GM10266 (cell line): ENCODE data around the gene CCDC70.

ENCODE experiments used
- DNase-seq: peaks from one replicate; pipeline ENCODE4 v3.0.0; 2012; ENCODE audit errors: extremely low spot score
- CTCF ChIP-seq: IDR thresholded peaks from 2 replicates; pipeline ENCODE4 v1.5.1; 2012; ENCODE audit warnings: mild to moderate bottlenecking, low read depth; ENCODE audit not compliant: control insufficient read depth, insufficient read depth; ENCODE audit errors: missing control alignments

Gene CCDC70

GRCh38 chr13:51874651-51875050 lies 12.9 kb downstream of the CCDC70 start:
- no peak for TF ChIP-seq CTCF
- no peak for DNase-seq

GRCh38 chr13:51879133-51879532 lies 17.4 kb downstream of the CCDC70 start:
- no peak for DNase-seq
- no peak for TF ChIP-seq CTCF

GRCh38 chr13:51881296-51881695 lies 19.5 kb downstream of the CCDC70 start:
- TF ChIP-seq CTCF, result no peak

GRCh38 chr13:51882570-51883225 lies 20.9 kb downstream of the CCDC70 start:
- DNase-seq, result no peak
- no peak for TF ChIP-seq CTCF

More at GRCh38 chr13:51881296-51881695, 19.5 kb downstream of the CCDC70 start:
- DNase-seq, result no peak

GRCh38 chr13:51883226-51883600 lies 21.4 kb downstream of the CCDC70 start:
- no peak for TF ChIP-seq CTCF
- DNase-seq, result no peak

- DNase-seq, result no peak
- no peak for TF ChIP-seq CTCF
Observed at GRCh38 chr13:51885651-51886050, 23.9 kb downstream of the CCDC70 start.

GRCh38 chr13:51887468-51887867 lies 25.7 kb downstream of the CCDC70 start:
- TF ChIP-seq CTCF, result no peak
- DNase-seq, result no peak
